ENCODE measurements around the gene RYK.

DNA sequence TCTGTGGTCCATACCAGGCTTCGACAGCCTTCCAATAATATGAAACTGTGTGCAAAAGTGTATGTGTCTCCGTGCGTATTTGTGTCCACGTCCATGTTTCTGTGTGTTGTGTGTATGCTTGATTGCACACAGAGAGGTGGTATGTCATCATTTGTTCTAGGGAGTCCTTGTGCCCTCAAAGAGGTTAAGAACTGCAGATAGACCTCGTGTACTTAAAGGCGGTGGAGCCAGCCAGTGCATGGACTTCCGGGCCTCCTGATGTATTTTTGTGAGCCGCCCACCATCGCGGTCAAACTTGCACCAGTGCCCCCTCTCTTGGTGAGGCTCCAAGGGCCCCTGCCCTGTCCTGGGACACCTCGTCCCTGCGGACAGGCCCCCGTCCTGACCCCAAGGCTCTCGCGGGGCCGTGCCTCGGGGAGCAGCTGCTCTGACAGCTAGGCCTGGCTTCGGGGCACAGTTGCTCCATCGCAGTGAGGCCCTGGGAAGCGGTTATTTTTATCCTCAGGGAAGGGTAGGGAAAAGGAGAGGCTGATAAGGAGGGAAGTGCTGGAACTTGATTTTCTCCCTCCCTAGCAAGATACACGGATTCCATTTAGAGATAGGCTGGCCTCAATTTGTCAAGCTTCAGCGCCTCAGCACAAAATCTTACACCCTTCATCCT is 1.2 kb upstream of the RYK start:
- TF ChIP-seq ZNF560 (tag by site-specific recombination; IDR thresholded peaks at IDR 0.05; ENCODE audit: borderline replicate concordance) (no peak), HOXA7 (CRISPR knock-in tag; IDR thresholded peaks at IDR 0.05; ENCODE audit: borderline replicate concordance) (no peak), ZBTB11 (tag by site-specific recombination; conservative IDR thresholded peaks at IDR 0.05; ENCODE audit: low read depth) (no peak), ZNF776 (tag by site-specific recombination; IDR thresholded peaks at IDR 0.05; ENCODE audit: borderline replicate concordance) (no peak), ZFP37 (tag by site-specific recombination; IDR thresholded peaks at IDR 0.05) (no peak), ZNF510 (tag by site-specific recombination; IDR thresholded peaks at IDR 0.05; ENCODE audit: insufficient replicate concordance) (no peak), ZBTB6 (tag by site-specific recombination; IDR thresholded peaks at IDR 0.05) (0 out of 2 replicates have a peak, but pooled peaks have one; percentile 19)
- TF ChIP-seq, protein P1, sequence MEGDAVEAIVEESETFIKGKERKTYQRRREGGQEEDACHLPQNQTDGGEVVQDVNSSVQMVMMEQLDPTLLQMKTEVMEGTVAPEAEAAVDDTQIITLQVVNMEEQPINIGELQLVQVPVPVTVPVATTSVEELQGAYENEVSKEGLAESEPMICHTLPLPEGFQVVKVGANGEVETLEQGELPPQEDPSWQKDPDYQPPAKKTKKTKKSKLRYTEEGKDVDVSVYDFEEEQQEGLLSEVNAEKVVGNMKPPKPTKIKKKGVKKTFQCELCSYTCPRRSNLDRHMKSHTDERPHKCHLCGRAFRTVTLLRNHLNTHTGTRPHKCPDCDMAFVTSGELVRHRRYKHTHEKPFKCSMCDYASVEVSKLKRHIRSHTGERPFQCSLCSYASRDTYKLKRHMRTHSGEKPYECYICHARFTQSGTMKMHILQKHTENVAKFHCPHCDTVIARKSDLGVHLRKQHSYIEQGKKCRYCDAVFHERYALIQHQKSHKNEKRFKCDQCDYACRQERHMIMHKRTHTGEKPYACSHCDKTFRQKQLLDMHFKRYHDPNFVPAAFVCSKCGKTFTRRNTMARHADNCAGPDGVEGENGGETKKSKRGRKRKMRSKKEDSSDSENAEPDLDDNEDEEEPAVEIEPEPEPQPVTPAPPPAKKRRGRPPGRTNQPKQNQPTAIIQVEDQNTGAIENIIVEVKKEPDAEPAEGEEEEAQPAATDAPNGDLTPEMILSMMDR (tag by site-specific recombination; IDR thresholded peaks at IDR 0.05) = no peak
- TF ChIP-seq, protein P2, sequence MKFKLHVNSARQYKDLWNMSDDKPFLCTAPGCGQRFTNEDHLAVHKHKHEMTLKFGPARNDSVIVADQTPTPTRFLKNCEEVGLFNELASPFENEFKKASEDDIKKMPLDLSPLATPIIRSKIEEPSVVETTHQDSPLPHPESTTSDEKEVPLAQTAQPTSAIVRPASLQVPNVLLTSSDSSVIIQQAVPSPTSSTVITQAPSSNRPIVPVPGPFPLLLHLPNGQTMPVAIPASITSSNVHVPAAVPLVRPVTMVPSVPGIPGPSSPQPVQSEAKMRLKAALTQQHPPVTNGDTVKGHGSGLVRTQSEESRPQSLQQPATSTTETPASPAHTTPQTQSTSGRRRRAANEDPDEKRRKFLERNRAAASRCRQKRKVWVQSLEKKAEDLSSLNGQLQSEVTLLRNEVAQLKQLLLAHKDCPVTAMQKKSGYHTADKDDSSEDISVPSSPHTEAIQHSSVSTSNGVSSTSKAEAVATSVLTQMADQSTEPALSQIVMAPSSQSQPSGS (tag by site-specific recombination; IDR thresholded peaks at IDR 0.05; ENCODE audit: low read depth) = no peak
- TF ChIP-seq, protein P3, sequence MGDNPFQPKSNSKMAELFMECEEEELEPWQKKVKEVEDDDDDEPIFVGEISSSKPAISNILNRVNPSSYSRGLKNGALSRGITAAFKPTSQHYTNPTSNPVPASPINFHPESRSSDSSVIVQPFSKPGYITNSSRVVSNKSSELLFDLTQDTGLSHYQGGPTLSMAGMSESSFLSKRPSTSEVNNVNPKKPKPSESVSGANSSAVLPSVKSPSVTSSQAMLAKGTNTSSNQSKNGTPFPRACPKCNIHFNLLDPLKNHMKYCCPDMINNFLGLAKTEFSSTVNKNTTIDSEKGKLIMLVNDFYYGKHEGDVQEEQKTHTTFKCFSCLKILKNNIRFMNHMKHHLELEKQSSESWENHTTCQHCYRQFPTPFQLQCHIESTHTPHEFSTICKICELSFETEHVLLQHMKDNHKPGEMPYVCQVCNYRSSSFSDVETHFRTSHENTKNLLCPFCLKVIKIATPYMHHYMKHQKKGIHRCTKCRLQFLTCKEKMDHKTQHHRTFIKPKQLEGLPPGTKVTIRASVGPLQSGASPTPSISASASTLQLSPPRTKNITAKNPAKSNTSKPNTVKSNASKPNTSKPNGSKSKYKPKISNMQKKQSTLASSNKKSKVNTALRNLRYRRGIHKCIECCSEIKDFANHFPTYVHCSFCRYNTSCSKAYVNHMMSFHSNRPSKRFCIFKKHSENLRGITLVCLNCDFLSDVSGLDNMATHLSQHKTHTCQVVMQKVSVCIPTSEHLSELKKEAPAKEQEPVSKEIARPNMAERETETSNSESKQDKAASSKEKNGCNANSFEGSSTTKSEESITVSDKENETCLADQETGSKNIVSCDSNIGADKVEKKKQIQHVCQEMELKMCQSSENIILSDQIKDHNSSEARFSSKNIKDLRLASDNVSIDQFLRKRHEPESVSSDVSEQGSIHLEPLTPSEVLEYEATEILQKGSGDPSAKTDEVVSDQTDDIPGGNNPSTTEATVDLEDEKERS (tag by site-specific recombination; IDR thresholded peaks at IDR 0.05) = no peak

Measured in HEK293 (cell line).